OCI-M1 (cell line): ENCODE data around the gene DNAAF3.
"Not testable (repeated sequence)": the region's sequence is repeated elsewhere in the genome, so short reads cannot be mapped to it uniquely, and the experiment has no call there.

Experiments
- DNase-seq: peaks from one replicate; lab custom pipeline; 2025; lab: John Stamatoyannopoulos, UW

Gene DNAAF3

DNA sequence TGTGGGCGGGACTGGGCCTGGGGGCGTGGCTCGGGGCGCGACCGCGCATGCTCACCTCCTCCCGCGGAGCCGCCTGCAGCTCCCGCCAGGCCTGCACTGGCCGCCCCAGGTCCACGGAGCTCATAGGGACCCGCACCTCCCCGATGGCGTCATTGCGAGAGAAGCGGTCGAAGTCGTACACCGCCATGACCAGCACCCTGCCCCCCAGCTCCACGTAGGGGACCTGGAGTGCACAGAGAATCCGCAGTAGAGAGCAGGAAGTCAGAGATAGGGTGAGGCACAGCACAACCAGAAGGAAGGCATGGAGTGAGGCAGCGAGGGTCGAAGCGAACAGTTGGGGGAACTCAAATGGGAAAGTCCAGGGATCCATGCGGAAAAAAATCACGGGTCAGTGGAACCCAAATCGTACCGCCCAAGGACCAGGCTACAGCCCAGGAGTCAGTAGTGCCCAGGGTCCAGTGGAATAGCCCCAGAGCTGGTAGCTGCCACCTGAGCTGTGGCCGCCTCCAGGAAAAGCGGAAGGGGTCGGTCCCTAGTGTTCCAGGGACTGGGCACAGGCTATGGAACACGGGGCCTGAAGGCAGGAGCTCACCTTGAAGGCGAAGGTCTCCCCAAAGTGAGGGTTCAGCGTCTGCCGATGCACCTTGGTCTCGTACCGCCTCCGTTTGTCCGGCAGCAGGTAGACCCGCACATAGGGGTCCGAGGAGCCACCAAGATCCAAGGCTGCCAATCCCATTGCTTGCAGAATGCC is 8.9 kb upstream of the DNAAF3 start:
- no peak for DNase-seq

DNA sequence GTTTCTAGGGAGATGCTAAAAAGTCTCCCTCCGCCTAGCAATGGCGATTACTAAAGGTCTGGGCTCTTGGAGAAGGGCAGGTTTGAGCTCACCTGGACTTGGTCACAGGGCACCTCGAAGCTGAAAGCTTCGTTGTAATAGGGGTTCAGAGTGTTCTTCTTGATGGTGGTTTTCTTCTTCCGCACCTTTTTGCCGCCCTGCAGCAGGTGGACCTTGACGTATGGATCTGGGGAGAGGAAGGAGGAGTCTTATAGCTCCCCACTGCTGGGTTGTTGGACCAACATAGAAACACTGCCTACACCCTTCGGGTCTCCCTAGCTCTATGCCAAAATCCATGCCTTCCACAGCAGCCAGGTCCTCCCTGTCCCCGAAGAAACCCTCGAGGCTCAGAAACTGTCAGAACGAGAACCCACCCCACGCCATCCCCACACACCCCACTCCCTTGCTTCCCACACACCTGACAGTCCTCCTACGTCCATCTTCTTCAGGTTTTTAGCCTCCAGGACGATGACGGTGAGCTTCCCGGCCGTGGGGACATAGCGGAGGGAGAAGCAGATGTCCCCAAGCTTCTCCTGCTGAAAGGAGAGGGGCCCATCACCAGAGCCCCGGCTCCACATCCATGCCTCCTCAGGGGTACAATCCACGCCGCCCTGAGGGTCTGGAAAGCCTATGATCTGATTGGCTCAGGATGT is 8.2 kb upstream of the DNAAF3 start:
- DNase-seq, result no peak

DNA sequence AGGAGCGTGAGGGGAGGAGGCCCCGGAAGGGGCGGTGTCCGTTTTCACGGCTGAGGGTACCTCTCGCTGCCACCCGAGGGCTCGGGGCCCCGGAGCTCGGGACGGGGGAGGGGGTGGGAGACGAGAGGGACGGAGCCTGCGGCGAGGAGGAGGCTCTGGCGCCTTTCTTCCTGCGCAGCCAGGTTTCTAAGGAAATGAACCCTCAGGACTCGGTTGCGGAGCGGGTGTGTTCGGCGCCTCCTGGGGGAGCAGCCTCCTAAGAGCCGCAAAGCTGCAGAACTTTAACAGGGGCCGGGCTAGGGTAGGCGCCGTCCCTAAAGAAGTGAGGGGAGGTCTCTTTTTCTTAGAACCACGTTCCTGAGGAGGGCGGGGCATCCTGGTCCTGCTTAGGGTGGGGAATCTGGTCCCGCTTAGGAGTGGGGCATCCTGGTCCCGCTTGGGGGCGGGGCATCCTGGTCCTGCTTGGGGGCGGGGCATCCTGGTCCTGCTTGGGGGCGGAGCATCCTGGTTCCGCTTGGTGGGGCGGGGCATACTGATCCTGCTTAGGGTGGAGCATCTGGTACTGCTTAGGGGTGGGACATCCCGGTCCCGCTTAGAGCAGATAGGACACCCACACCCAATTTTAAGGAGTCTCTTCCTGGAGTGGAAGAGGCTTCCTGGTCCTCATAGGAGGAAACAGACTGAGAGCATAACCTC is 7.4 kb upstream of the DNAAF3 start:
- DNase-seq, result peak; percentile 75

- DNase-seq, result no peak
Measured at GRCh38 chr19:55173186-55173713, 6.8 kb upstream of the DNAAF3 start.

GRCh38 chr19:55172741-55173140 is 6.3 kb upstream of the DNAAF3 start:
- no peak for DNase-seq

DNA sequence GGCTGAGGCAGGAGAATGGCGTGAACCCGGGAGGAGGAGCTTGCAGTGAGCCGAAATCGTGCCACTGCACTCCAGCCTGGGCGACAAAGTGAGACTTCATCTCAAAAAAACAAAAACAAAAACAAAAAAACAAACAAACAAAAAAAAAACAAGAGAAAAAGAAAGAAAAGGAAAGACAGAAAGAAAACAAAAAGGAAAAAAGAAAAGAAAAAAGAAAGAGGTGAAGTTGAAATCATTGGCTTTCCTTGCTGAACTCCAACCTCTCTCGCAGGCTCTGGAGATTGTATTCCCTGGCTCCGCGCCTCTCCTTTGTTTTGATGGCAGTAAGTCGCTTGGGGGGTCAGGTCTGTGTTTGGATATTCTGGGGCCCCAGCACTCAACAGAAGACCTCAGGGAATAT is 5.9 kb upstream of the DNAAF3 start:
- DNase-seq, result not testable (repeated sequence)

GRCh38 chr19:55171440-55171839 is 5.0 kb upstream of the DNAAF3 start:
- DNase-seq, result no peak

- DNase-seq, result no peak
Measured at GRCh38 chr19:55169136-55169535, 2.7 kb upstream of the DNAAF3 start.

GRCh38 chr19:55165952-55166529 is 372 bp downstream of the DNAAF3 start:
- peak; percentile 96 for DNase-seq

GRCh38 chr19:55161571-55162322 is 4.7 kb downstream of the DNAAF3 start:
- DNase-seq, result no peak

- no peak for DNase-seq
Measured at GRCh38 chr19:55160986-55161365, 5.4 kb downstream of the DNAAF3 start.

DNA sequence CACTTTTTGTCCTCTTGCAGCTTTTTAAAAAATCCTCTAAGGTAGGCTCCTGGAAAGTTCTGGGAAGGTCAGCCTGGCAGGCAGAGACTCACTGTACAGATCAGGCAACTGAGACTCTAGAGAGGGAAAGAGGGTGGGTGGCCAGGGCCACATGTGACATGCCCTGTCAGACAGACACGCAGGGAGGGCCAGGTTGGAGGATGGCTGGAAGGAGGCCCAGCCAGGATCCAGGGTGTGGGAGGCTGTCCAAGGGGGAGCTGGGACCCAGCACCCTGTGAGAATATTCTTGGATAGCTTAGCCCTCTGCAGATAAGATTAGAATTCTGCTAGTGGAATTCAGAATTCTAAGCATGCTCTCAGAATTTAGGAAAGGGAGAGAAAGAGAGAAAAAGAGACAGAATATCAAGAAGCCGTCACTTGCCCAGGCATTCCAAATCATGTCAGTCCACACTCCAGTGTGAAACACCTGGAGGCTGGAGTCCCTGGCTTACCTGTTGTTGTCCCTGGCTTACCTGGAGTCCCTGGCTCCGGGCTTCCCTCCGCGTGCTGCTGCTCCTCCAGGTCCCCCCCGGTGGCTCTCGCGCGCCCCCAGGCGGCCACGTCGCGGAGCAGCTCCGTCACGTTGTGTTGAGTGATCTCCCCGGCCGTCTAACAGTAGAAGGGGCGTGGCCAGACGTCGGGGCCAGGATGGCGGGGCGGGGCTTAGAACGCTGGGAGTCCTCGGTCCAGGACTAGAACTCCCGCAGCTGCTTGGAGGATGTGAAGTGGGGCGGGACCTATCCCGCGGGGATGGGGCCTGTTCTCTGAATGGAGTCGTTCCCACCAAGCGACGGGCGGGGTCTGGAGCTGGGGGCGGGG is 6.1 kb downstream of the DNAAF3 start:
- DNase-seq, result peak; percentile 99

- DNase-seq, result peak; percentile 97
Measured at GRCh38 chr19:55158848-55159749, 7.3 kb downstream of the DNAAF3 start.

GRCh38 chr19:55158423-55158822 is 8.0 kb downstream of the DNAAF3 start:
- DNase-seq, result peak; percentile 53

- peak; percentile 22 for DNase-seq
Measured at GRCh38 chr19:55157064-55157908, 9.1 kb downstream of the DNAAF3 start, which contains the start of gene TNNI3. TNNI3 (minus strand) TSS chr19:55157732; CDS start chr19:55157589, 143 bp downstream.

- DNase-seq, result no peak
Measured at GRCh38 chr19:55156202-55157063, 10.0 kb downstream of the DNAAF3 start.

- not testable (repeated sequence) for DNase-seq
Measured at GRCh38 chr19:55155784-55156183, 10.6 kb downstream of the DNAAF3 start.
